Adipose tissue (tissue), 3 donors: Measurements from ENCODE around the gene FAHD2A. TPM values are rescaled to one million over a fixed set of nuclear protein-coding genes. Genes with fewer than 3 reads are reported as not detected.
"Not testable (repeated sequence)": the region's sequence is repeated elsewhere in the genome, so short reads cannot be mapped to it uniquely, and the experiment has no call there.

Experiments
- H3K27ac ChIP-seq: one replicate; pipeline ENCODE4 v1.5.1; 2013; ENCODE audit warnings: low read depth, low read length
- WGBS, 3 donors: extraction: QIAGEN DNeasy Blood & Tissue Kit; methylation state at CpG; one replicate each; pipeline ENCODE4 v1.1.7; 2013; 5-methylcytosine and 5-hydroxymethylcytosine counted together
- polyA plus RNA-seq, 3 donors: library from polyadenylated mRNA; stranded (reverse); fragments of 200-250 nt; gene quantifications; one replicate each; pipeline ENCODE4 v1.2.3, GENCODE V29; 2013
- donor health status: healthy with polysubstance abuse.
- donor health status: Bipolar disorder and iron deficiency.
- donor health status: healthy.

Gene FAHD2A
- polyA plus RNA-seq, 3 donors = 20.8 to 34.6 (median 26.7) TPM

DNA sequence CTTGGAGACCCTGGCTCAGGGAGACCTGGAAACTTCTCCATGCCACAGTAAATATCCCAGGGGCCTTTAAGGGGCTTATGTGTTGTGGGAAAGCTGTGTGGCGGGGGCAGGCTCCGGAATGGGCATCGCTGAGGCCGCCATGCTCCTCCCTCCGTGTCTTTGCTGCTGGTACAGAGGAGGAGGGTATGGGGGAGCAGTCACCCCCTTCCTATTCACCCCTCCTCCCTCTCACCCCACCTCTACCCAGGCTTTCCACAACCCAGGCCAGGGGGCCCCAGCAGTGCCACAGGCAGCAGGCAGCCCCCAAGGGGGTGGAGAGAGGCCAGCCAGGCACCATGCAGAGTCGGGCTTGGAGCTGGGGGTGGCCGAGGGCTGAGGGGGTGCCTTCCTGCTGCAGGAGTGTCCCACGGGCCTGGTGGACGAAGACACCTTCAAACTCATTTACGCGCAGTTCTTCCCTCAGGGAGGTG, 28.0 kb upstream of the FAHD2A start:
- no peak overlapping the region for H3K27ac ChIP-seq
- WGBS, 3 donors = 90 to 95% (median 91%) methylated on average over 11 of the region's 11 CpGs

DNA sequence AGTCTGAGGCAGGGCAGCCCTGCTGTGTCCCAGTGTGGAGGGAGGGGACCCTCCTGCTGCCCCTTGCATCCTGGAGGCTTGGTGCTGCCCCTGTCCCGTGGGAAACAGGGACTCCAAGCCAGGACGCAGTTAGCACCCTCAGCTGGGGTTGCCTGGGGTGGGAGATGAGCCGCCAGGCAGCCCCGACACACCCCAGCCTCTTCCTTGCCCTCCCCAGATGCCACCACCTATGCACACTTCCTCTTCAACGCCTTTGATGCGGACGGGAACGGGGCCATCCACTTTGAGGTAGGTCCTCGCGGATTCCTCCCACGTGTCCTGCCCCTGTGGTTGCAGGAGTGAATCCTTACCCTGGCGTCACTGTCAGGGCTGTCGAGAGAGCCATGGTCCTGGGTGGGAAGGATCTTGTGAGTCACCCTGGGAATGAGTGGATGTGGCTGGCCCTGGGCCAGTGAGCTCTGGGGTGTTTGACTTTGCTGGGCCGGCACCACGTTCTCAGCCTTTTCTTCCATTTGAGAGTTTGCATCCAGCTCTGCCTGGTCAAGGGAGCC, 27.5 kb upstream of the FAHD2A start:
- no peak overlapping the region for H3K27ac ChIP-seq
- WGBS, 3 donors = 70 to 88% (median 75%) methylated on average over 15 of the region's 15 CpGs

DNA sequence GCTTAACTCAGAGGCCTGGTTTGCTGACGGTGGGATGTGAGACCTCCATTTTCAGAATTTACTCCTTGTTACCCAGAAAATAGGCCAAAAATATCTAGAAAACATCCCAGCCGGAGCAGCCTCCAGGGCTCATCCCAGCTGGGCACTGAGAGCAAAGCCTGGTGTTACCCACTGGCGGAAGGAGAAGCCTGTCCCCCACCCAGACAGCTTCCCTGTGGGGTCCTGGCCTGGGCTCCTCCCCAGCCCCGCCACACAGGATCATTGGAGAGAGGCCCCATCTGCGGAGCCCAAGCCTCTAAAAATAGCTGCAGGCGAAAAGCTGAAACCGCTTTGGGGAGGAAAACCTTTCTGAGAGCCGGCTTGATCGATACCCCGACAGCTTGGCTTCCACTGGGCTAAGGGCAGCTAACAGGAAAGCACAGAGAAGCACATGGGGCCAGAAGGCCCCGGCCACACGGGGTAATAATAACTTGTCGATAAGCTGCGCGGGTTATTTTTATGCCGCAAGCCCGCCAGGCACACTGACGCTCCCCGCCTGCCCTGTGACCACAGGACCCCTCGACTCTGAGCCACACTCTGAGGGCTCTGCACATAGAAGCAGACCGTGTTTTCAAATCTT, 26.9 kb upstream of the FAHD2A start:
- 86 to 91% (median 87%) methylated on average over 21 of the region's 21 CpGs for WGBS, 3 donors
- H3K27ac ChIP-seq = no peak overlapping the region

DNA sequence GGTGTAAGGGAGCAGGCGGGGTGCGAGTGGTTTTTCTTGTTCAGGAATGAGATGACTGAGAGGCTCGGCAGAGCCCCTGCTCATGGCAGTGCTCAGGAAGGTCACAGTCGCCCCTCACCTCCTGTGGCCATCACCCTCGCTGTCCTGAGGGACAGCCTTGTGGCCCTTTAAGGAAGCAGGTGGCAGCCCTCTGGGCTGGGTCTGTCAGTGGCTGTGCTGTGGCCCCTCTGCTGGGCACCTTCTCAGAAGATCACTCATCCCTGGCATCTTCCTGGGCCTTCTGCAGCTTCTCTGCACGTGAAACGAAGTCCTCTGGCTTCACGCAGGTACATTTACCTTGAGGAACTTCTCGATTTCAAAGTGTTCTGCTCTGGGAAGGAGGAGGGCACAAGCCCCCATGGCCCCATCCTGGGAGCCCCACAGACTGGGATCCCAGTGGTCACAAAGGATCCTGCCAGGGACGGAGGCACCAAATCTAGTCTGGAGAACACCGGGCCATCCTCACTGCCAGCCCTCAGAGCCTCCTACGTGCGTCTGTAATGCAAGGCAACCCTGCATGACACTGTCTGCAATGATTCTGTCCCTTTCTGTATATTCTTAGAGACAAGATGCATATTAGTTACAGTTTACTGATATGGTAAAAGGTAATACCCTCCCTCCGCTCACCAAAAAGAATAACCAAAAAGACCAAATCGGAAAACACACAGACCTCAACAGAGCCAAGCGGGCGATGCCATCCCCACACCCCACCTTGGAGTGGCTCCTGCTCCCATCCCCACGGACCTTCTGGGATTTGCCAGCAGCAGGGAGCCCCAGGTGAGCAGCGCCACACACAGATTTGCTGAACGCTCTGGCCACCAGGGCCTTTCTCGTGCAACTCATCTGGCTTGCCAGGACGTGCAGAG, 25.9 kb upstream of the FAHD2A start:
- H3K27ac ChIP-seq = no peak overlapping the region
- 87 to 93% (median 89%) methylated on average over 22 of the region's 22 CpGs for WGBS, 3 donors

DNA sequence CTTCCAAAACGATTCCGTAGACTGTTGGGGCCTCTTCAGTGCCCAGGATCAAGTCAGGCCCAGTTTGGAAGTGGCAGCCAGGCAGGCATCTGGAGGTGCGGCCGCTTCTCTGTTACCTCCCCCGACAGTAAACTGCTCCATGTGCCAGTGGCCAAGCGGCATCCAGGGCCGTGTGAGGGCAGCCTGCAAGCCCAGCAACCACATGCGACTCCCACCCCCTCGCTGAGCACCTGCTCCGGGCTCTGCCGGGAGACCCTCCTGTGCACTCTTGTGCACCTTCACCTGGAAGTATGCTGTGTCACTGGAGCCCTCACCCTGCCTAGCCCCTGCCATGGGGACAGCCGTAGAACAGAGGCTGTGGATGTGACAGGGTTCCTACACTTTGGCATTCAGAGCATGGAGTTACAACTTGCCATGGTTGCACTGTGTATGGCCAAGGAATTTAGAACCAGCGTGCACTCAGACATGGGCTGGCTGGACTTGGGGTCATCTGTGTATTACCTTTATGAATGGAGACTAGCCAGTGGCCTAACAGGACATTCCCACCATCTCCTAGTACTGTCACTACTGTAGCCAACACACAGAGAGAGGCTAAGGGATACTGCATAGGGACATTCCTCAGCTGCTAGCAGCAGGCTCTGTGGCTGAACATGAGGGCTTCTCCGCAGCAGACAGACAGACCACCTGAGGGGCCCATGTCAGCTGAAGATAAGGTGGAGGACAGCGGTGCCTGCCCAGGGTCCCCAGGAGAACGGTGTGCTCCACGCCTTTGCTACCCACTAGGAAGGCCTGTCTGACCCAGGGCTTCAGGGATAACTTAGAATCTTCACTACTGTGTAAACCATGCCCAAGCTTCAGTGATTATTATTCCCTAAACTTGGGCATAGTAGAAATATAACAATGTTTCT, 25.0 kb upstream of the FAHD2A start:
- 90 to 93% (median 92%) methylated on average over 17 of the region's 17 CpGs for WGBS, 3 donors
- no peak overlapping the region for H3K27ac ChIP-seq

DNA sequence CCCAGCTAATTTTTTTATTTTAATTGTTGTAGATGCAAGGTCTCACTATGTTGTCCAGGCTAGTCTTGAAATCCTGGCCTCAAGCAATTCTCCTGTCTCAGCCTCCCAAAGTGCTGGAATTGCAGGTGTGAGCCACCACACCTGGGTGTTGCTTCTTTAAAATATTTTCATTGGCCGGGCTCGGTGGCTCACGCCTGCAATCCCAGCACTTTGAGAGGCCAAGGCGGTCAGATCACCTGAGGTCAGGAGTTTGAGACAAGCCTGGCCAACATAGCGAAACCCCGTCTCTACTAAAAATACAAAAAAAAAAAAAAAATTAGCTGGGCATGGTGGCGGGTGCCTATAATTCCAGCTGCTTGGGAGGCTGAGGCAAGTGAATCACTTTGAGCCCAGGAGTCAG, 24.2 kb upstream of the FAHD2A start:
- 98 to 99% (median 99%) methylated on average over 5 to 7 of the region's 7 CpGs for WGBS, 3 donors
- not testable (repeated sequence) for H3K27ac ChIP-seq

DNA sequence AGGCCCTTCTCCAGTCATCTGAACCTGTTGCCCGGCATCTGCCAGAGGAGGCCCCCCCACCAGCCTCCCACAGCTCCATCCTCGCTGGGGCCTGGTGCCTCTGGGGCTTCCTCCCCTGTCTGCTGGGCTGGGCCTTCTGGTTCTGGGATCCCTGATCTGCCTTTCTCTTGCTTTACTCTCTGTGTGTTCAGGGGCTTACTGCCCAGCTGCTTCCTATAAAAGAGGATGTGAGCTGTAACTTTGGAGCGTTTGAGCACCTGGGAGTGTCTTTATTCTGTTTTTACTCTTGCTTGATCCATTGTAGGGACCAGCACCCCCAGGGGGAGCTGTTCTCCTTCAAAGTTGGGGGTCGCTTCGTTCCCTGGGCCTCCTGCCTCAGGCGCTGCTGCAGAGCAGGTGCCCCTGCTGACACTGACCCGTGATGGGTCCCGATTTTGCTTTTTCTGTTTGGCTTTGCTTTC, 23.1 kb upstream of the FAHD2A start:
- no peak overlapping the region for H3K27ac ChIP-seq
- 41 to 61% (median 45%) methylated on average over 8 of the region's 8 CpGs for WGBS, 3 donors

DNA sequence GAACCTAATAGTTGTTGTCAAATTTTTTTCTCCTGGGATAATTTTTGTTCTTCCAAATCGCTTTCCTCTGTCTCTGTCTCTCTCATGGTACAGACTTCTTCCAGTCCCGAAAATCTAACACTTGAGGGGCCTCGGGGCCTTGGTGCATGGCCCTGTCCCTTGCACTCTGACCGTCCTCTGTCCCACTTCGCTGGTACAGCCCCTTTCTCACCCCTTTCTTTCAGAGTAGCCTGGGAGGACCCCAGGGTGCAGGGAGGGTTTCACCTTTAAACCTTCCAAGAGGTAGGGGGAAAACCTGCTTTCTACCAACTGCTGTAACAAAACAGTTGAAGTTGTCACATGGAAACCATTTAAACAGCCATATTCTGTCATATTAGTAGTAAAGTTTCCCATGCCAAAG, 22.2 kb upstream of the FAHD2A start:
- H3K27ac ChIP-seq = no peak overlapping the region
- 84 to 86% (median 86%) methylated on average over 5 of the region's 5 CpGs for WGBS, 3 donors

DNA sequence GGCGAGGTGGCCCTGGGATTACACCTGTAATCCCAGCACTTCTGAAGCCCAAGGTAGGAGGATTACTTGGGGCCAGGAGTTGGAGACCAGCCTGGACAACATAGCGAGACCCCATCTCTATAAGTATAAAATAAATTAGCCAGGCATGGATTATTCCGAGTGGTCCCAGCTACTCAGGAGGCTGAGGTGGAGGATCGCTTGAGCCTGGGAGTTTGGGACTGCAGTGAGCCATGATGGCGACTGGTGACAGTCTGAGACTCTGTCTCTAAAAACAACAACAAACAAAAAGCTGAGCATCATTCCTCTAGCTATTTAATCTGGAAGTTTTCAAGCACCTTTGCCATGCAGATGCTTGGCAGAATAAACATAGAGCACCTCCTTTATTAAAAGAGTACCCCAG, 21.8 kb upstream of the FAHD2A start:
- WGBS, 3 donors = 91 to 94% (median 91%) methylated on average over 5 of the region's 5 CpGs
- no peak overlapping the region for H3K27ac ChIP-seq

DNA sequence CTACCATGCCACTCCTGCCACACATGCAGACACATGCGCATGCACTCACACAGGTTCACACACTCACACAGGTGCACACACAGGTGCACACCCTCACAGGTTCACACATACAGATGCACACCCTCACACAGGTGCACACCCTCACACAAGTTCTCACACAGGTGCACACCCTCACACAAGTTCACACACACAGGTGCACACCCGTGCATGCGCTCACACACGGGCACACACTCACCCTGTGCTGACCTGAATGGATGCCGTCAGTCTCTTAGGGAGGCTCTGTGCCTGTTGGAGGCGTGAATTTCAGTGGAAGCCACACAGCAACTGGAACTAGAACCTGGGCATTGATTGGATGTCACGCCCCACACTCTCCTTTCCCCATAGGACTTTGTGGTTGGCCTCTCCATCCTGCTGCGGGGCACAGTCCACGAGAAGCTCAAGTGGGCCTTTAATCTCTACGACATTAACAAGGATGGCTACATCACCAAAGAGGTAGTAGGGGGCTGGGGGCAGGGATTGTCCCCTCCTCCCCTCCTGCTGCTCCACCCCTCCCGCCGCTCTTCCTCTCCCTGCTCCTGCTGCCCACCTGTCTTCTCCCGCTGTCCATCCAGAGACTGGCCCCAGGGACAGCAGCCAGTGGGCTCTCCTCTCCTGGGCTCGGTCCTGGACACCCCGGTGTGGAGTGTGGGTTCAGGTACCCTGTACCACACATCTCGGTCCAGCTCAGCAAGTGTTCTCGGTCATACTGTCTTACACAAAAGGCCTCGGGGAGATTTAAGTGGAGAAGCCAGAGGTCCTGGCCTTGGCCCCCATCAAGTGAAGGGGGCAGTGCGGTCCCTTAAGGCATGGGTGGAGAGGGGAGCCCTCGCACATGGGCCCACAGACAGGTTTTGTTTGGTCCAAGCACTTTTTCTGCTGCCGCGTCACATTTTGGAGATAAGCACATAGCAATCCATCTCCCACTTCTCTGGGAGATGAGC, 21.0 kb upstream of the FAHD2A start:
- WGBS, 3 donors = 87 to 88% (median 87%) methylated on average over 20 to 22 of the region's 22 CpGs
- H3K27ac ChIP-seq = no peak overlapping the region

DNA sequence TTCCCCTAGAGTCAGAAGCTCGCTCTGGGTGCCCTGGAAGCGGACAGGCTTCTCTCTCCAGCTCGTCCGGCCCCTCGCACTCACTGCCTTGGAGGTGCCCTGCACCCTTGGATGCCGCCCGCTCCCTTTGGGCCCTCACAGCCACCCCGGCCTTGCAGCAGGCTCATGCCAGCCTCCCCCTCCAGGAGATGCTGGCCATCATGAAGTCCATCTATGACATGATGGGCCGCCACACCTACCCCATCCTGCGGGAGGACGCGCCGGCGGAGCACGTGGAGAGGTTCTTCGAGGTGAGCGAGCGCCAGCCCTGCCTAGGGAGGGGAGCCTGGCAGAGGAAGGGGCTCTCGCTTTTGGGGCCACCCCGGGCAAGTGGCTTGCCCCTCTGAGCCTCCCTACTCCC, 20.3 kb upstream of the FAHD2A start:
- H3K27ac ChIP-seq = no peak overlapping the region
- 96 to 97% (median 96%) methylated on average over 20 of the region's 20 CpGs for WGBS, 3 donors

DNA sequence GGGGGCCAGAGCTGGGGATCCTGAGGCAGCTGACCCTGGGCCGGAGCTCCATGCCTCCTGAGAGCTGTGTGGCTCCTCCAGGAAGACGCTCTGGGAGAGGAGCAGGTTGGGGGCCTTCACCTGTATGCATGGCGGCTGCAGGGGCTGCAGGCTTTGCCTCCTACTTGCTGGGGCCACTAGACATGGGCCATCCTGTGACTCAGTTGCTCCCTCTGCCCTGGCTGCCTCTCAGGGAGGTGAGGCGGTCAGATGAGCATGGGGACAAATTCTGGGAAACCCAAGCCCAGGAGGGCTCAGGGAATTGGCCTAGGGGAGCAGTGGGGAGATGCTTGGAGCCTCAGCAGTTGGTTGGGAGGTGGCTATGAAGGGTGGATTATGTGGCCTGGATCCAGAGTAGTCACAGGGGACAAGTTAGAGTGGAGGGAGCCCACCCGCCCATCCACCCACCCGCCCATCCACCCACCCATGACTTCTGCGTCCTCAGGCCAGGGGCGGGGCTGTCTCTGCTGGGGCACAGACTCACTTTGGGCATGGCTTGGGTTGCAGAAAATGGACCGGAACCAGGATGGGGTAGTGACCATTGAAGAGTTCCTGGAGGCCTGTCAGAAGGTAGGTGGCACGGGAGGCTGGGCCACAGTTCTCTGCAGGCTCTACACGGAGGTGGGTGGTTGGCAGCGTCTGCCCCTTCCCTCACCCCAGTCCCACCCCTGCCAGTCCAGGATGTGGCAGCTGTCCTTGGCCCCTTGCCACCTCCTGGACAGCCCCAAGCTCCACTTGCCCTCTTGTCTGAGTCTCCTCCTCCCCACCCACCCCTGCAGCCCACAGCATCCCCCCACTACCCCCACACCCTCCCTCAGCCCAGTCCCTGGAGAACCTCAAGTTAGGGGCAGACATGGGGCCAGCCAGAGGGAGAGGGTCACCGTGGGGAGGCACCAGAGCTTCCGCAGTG, 19.5 kb upstream of the FAHD2A start:
- no peak overlapping the region for H3K27ac ChIP-seq
- WGBS, 3 donors = 79 to 88% (median 88%) methylated on average over 12 to 14 of the region's 14 CpGs

DNA sequence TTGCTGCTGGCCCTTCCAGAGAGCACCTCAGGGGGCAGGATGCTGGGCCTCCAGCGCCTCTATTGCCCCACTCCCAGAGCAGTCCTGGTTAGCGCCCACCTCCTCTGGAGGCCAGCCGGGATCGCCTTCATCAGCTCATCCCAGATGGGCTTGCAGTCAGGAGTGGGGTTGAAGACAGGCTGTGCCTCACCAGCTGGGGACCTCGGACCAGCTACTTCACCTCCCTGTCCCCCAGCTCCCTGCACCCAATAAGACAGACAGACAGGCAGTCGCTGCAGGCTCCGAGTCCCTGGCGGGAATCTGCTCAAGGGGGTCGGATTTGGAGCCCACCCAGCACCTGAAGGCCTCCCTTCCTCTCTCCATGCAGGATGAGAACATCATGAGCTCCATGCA, 18.9 kb upstream of the FAHD2A start:
- 86 to 90% (median 87%) methylated on average over 9 of the region's 9 CpGs for WGBS, 3 donors

DNA sequence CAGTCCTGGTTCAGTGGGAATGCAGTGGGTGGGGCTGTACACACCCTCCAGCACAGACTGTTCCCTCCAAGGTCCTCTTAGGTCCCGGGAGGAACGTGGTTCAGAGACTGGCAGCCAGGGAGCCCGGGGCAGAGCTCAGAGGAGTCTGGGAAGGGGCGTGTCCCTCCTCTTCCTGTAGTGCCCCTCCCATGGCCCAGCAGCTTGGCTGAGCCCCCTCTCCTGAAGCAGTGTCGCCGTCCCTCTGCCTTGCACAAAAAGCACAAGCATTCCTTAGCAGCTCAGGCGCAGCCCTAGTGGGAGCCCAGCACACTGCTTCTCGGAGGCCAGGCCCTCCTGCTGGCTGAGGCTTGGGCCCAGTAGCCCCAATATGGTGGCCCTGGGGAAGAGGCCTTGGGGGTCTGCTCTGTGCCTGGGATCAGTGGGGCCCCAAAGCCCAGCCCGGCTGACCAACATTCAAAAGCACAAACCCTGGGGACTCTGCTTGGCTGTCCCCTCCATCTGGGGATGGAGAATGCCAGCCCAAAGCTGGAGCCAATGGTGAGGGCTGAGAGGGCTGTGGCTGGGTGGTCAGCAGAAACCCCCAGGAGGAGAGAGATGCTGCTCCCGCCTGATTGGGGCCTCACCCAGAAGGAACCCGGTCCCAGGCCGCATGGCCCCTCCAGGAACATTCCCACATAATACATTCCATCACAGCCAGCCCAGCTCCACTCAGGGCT, 17.5 kb upstream of the FAHD2A start:
- 49 to 80% (median 53%) methylated on average over 12 of the region's 12 CpGs for WGBS, 3 donors
- no peak overlapping the region for H3K27ac ChIP-seq

More for the DNA sequence above, 18.9 kb upstream of the FAHD2A start:
- no peak overlapping the region for H3K27ac ChIP-seq

DNA sequence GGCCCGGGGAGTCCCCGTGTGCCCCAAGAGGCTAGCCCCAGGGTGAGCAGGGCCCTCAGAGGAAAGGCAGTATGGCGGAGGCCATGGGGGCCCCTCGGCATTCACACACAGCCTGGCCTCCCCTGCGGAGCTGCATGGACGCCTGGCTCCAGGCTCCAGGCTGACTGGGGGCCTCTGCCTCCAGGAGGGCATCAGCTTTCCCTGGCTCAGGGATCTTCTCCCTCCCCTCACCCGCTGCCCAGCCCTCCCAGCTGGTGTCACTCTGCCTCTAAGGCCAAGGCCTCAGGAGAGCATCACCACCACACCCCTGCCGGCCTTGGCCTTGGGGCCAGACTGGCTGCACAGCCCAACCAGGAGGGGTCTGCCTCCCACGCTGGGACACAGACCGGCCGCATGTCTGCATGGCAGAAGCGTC, 16.9 kb upstream of the FAHD2A start:
- WGBS, 3 donors = 70 to 81% (median 76%) methylated on average over 12 of the region's 12 CpGs

DNA sequence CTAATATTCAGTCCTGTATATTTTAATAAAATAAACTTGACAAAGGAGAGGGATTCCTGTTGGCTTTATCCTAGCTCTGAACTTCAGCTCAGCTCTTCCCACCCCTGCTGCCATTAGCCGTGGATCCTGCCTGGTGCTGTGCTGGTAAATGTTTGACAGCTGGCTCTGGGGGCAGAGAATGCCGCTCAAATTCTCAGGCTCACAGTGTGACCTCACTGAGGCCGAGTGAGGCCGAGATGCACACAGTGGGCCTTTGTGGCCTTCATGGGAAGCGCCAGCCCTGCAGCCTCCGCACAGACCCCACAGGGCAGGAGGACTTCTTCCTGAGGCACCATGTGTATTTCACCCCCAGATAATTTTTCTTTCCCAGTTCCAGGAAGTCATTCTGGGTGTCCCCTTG, 16.5 kb upstream of the FAHD2A start:
- 66 to 83% (median 81%) methylated on average over 6 of the region's 6 CpGs for WGBS, 3 donors
- H3K27ac ChIP-seq = no peak overlapping the region

More for the DNA sequence above, 16.9 kb upstream of the FAHD2A start:
- H3K27ac ChIP-seq = no peak overlapping the region
